ENCODE measurements around the gene ZFYVE21.

ZFYVE21 gene

GRCh38 chr14:103762036-103762435 lies 46.4 kb downstream of the ZFYVE21 start:
- Histone ChIP-seq H3K27me3 (replicated peaks; ENCODE audit: control insufficient read depth, insufficient read depth, low read length, poor library complexity, severe bottlenecking) (no peaks in the 10 kb centered on the region), H3K27ac (ENCODE audit: insufficient read depth, low read length, poor library complexity, severe bottlenecking) (no peak overlapping the region), H3K4me3 (ENCODE audit: insufficient read depth, low read depth, low read length, poor library complexity, severe bottlenecking) (no peak overlapping the region), H3K9me3 (ENCODE audit: control insufficient read depth, low read length) (no peaks in the 10 kb centered on the region), H3K4me1 (ENCODE audit: control insufficient read depth, insufficient read depth, low read length, poor library complexity, severe bottlenecking) (no peaks in the 10 kb centered on the region), H3K36me3 (ENCODE audit: control insufficient read depth, insufficient read depth, low read length) (no peaks in the 10 kb centered on the region)
- DNase-seq: no peak

GRCh38 chr14:103762541-103762940 lies 46.9 kb downstream of the ZFYVE21 start:
- Histone ChIP-seq H3K27ac (ENCODE audit: insufficient read depth, low read length, poor library complexity, severe bottlenecking) (no peak overlapping the region), H3K4me1 (ENCODE audit: control insufficient read depth, insufficient read depth, low read length, poor library complexity, severe bottlenecking) (no peaks in the 10 kb centered on the region), H3K4me3 (ENCODE audit: insufficient read depth, low read depth, low read length, poor library complexity, severe bottlenecking) (no peak overlapping the region), H3K36me3 (ENCODE audit: control insufficient read depth, insufficient read depth, low read length) (no peaks in the 10 kb centered on the region), H3K9me3 (ENCODE audit: control insufficient read depth, low read length) (no peaks in the 10 kb centered on the region), H3K27me3 (replicated peaks; ENCODE audit: control insufficient read depth, insufficient read depth, low read length, poor library complexity, severe bottlenecking) (no peaks in the 10 kb centered on the region)
- DNase-seq: no peak

GRCh38 chr14:103763730-103764488 lies 48.3 kb downstream of the ZFYVE21 start:
- no peak for DNase-seq

GRCh38 chr14:103765526-103765925 lies 49.9 kb downstream of the ZFYVE21 start:
- Histone ChIP-seq H3K27me3 (replicated peaks; ENCODE audit: control insufficient read depth, insufficient read depth, low read length, poor library complexity, severe bottlenecking) (no peaks in the 10 kb centered on the region), H3K27ac (ENCODE audit: insufficient read depth, low read length, poor library complexity, severe bottlenecking) (no peak overlapping the region), H3K4me1 (ENCODE audit: control insufficient read depth, insufficient read depth, low read length, poor library complexity, severe bottlenecking) (no peaks in the 10 kb centered on the region), H3K4me3 (ENCODE audit: insufficient read depth, low read depth, low read length, poor library complexity, severe bottlenecking) (no peak overlapping the region), H3K9me3 (ENCODE audit: control insufficient read depth, low read length) (no peaks in the 10 kb centered on the region), H3K36me3 (ENCODE audit: control insufficient read depth, insufficient read depth, low read length) (no peaks in the 10 kb centered on the region)
- DNase-seq: no peak

More at GRCh38 chr14:103763730-103764488, 48.3 kb downstream of the ZFYVE21 start:
- Histone ChIP-seq H3K9me3 (ENCODE audit: control insufficient read depth, low read length) (no peaks in the 10 kb centered on the region), H3K36me3 (ENCODE audit: control insufficient read depth, insufficient read depth, low read length) (no peaks in the 10 kb centered on the region), H3K4me3 (ENCODE audit: insufficient read depth, low read depth, low read length, poor library complexity, severe bottlenecking) (no peak overlapping the region), H3K4me1 (ENCODE audit: control insufficient read depth, insufficient read depth, low read length, poor library complexity, severe bottlenecking) (no peaks in the 10 kb centered on the region), H3K27ac (ENCODE audit: insufficient read depth, low read length, poor library complexity, severe bottlenecking) (no peak overlapping the region), H3K27me3 (replicated peaks; ENCODE audit: control insufficient read depth, insufficient read depth, low read length, poor library complexity, severe bottlenecking) (no peaks in the 10 kb centered on the region)

- DNase-seq: no peak
- Histone ChIP-seq H3K27ac (ENCODE audit: insufficient read depth, low read length, poor library complexity, severe bottlenecking) (no peak overlapping the region), H3K27me3 (replicated peaks; ENCODE audit: control insufficient read depth, insufficient read depth, low read length, poor library complexity, severe bottlenecking) (no peaks in the 10 kb centered on the region), H3K4me3 (ENCODE audit: insufficient read depth, low read depth, low read length, poor library complexity, severe bottlenecking) (no peak overlapping the region), H3K9me3 (ENCODE audit: control insufficient read depth, low read length) (no peaks in the 10 kb centered on the region), H3K4me1 (ENCODE audit: control insufficient read depth, insufficient read depth, low read length, poor library complexity, severe bottlenecking) (no peaks in the 10 kb centered on the region), H3K36me3 (ENCODE audit: control insufficient read depth, insufficient read depth, low read length) (no peaks in the 10 kb centered on the region)
Observed at GRCh38 chr14:103767336-103767894, 51.8 kb downstream of the ZFYVE21 start.

- no peaks in the 10 kb centered on the region for H3K9me3 ChIP-seq (ENCODE audit: control insufficient read depth, low read length)
- no peak overlapping the region for H3K4me3 ChIP-seq (ENCODE audit: insufficient read depth, low read depth, low read length, poor library complexity, severe bottlenecking)
- H3K27me3 ChIP-seq (replicated peaks; ENCODE audit: control insufficient read depth, insufficient read depth, low read length, poor library complexity, severe bottlenecking): no peaks in the 10 kb centered on the region
- H3K36me3 ChIP-seq (ENCODE audit: control insufficient read depth, insufficient read depth, low read length): peaks cover under 1% of the 10 kb centered on the region
- H3K4me1 ChIP-seq (ENCODE audit: control insufficient read depth, insufficient read depth, low read length, poor library complexity, severe bottlenecking): no peaks in the 10 kb centered on the region
- H3K27ac ChIP-seq (ENCODE audit: insufficient read depth, low read length, poor library complexity, severe bottlenecking): no peak overlapping the region
- no peak for DNase-seq
Observed at GRCh38 chr14:103770500-103770899, 54.9 kb downstream of the ZFYVE21 start.

- Histone ChIP-seq H3K4me3 (ENCODE audit: insufficient read depth, low read depth, low read length, poor library complexity, severe bottlenecking) (no peak overlapping the region), H3K9me3 (ENCODE audit: control insufficient read depth, low read length) (no peaks in the 10 kb centered on the region), H3K27ac (ENCODE audit: insufficient read depth, low read length, poor library complexity, severe bottlenecking) (no peak overlapping the region), H3K27me3 (replicated peaks; ENCODE audit: control insufficient read depth, insufficient read depth, low read length, poor library complexity, severe bottlenecking) (no peaks in the 10 kb centered on the region), H3K4me1 (ENCODE audit: control insufficient read depth, insufficient read depth, low read length, poor library complexity, severe bottlenecking) (no peaks in the 10 kb centered on the region), H3K36me3 (ENCODE audit: control insufficient read depth, insufficient read depth, low read length) (peaks cover 3% of the 10 kb centered on the region)
- no peak for DNase-seq
Observed at GRCh38 chr14:103770902-103771301, 55.3 kb downstream of the ZFYVE21 start.

GRCh38 chr14:103772078-103772712 lies 56.6 kb downstream of the ZFYVE21 start:
- H3K4me1 ChIP-seq (ENCODE audit: control insufficient read depth, insufficient read depth, low read length, poor library complexity, severe bottlenecking): no peaks in the 10 kb centered on the region
- no peaks in the 10 kb centered on the region for H3K27me3 ChIP-seq (replicated peaks; ENCODE audit: control insufficient read depth, insufficient read depth, low read length, poor library complexity, severe bottlenecking)
- no peak overlapping the region for H3K27ac ChIP-seq (ENCODE audit: insufficient read depth, low read length, poor library complexity, severe bottlenecking)
- peaks cover 4% of the 10 kb centered on the region for H3K36me3 ChIP-seq (ENCODE audit: control insufficient read depth, insufficient read depth, low read length)
- DNase-seq: no peak
- no peaks in the 10 kb centered on the region for H3K9me3 ChIP-seq (ENCODE audit: control insufficient read depth, low read length)
- H3K4me3 ChIP-seq (ENCODE audit: insufficient read depth, low read depth, low read length, poor library complexity, severe bottlenecking): no peak overlapping the region

GRCh38 chr14:103773521-103773920 lies 57.9 kb downstream of the ZFYVE21 start:
- no peaks in the 10 kb centered on the region for H3K9me3 ChIP-seq (ENCODE audit: control insufficient read depth, low read length)
- H3K27me3 ChIP-seq (replicated peaks; ENCODE audit: control insufficient read depth, insufficient read depth, low read length, poor library complexity, severe bottlenecking): no peaks in the 10 kb centered on the region
- H3K4me1 ChIP-seq (ENCODE audit: control insufficient read depth, insufficient read depth, low read length, poor library complexity, severe bottlenecking): no peaks in the 10 kb centered on the region
- H3K4me3 ChIP-seq (ENCODE audit: insufficient read depth, low read depth, low read length, poor library complexity, severe bottlenecking): no peak overlapping the region
- DNase-seq: no peak
- no peak overlapping the region for H3K27ac ChIP-seq (ENCODE audit: insufficient read depth, low read length, poor library complexity, severe bottlenecking)
- peaks cover 8% of the 10 kb centered on the region for H3K36me3 ChIP-seq (ENCODE audit: control insufficient read depth, insufficient read depth, low read length)

GRCh38 chr14:103775506-103775905 lies 59.9 kb downstream of the ZFYVE21 start:
- DNase-seq: no peak

More at GRCh38 chr14:103775506-103775905, 59.9 kb downstream of the ZFYVE21 start:
- Histone ChIP-seq H3K4me1 (ENCODE audit: control insufficient read depth, insufficient read depth, low read length, poor library complexity, severe bottlenecking) (no peaks in the 10 kb centered on the region), H3K27me3 (replicated peaks; ENCODE audit: control insufficient read depth, insufficient read depth, low read length, poor library complexity, severe bottlenecking) (no peaks in the 10 kb centered on the region), H3K9me3 (ENCODE audit: control insufficient read depth, low read length) (no peaks in the 10 kb centered on the region), H3K4me3 (ENCODE audit: insufficient read depth, low read depth, low read length, poor library complexity, severe bottlenecking) (no peak overlapping the region), H3K36me3 (ENCODE audit: control insufficient read depth, insufficient read depth, low read length) (peaks cover 8% of the 10 kb centered on the region), H3K27ac (ENCODE audit: insufficient read depth, low read length, poor library complexity, severe bottlenecking) (no peak overlapping the region)

All from effector memory CD4-positive, alpha-beta T cell (primary cell).